SKM-1 (cell line): ENCODE measurements around the gene LLPH.

Experiments
- DNase-seq: peaks from one replicate; lab custom pipeline; 2025; ENCODE audit not compliant: unreplicated experiment; lab: John Stamatoyannopoulos, UW

The LLPH gene

GRCh38 chr12:66103016-66103913 is 27.3 kb downstream of the LLPH start:
- no peak for DNase-seq

DNA sequence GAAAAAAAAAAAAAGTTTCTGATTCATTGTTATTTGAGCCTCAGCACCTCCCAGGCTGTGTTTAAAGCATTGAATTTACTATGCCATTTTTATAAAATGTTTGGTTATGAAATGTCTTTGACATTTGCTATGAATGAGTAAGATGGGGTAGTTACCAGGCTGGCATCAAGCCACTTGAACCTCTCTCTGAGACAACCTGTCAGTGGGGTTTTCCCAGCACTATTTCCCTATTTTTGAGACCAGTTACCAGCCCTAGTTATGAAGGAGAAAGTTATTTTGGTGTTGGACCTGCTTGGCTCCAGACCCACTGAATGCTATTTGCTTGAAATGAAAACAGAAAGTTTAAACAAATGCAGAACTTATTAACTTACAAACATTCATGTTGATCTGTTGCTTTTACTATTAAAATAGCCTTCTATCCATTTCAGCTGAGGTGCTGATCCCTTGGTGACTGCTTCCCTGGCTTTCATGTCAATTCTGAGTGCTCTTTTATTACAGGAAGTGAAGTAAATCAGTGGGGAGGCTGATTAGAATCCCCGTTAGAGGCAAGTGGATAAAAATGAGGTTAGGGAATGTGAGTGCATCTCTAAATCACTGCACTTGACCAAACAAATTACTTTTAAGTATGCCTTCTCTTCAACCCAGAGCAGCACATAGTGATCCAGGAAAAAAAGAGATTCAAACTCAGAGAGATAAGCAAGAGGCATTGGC is 37.8 kb downstream of the LLPH start:
- DNase-seq, result no peak

DNA sequence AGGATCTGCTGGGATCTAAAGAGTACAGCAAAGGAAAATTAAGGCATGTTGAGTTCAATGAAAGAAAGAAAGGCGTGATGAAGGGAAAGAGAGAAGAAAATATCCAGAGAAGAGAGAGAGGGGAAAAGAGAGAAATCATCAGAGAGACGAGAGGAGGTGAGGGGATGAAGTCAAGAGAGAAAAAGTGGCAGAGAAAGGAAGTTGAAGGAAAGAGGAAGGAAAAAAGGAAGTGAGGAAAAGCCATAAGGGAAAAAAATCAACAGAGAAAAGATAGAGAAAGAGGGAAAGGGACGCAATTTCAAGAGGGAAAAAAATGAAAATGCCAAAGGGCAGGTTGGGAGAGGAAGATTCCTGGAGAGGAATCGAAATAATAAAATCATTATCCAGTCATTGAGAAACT is 40.4 kb downstream of the LLPH start:
- no peak for DNase-seq

DNA sequence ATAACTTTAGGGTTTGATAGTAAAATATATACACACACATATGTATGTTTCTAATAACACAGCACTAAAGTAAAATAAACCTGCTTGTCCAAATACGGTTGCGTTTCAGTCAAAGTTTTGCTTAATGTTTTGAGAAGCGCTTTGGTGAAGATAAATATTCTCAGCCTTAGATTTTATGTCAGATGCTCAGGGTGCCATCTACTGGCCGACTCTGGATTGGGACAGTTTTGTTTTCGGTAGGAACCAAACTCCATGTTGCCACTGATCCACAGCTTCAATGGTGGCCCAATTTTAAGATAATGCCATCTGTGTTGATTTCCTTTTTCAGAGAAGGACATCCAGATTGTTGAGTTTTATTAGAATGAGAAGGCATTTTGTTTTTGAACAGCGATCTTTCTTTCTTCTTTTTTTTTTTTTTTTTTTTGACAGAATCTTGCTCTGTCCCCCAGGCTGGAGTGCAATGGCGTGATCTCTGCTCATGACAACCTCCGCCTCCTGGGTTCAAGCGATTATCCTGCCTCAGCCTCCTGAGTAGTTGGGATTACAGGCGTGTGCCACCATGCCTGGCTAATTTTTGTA is 43.1 kb downstream of the LLPH start:
- DNase-seq, result peak; percentile 6

DNA sequence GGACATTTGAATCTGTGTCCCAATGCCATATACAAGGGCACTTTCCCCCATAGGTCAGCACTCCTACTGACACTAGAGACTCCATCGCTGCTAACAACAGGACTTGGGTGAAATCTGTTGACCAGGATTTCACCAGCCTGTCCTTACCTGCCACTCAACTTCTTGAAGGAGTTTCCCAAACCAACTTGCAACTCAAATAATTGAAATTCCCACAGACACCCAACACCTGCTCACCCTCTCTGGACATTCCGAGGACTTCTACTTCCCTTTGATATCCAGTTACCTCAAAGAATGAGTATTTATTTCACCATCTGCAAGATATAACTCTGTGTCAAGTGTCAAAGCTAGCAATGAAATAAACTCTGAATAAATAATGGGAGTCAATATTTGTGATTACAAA is 44.6 kb downstream of the LLPH start:
- DNase-seq, result no peak

- DNase-seq, result no peak
Measured at GRCh38 chr12:66085213-66085612, 45.3 kb downstream of the LLPH start.

DNA sequence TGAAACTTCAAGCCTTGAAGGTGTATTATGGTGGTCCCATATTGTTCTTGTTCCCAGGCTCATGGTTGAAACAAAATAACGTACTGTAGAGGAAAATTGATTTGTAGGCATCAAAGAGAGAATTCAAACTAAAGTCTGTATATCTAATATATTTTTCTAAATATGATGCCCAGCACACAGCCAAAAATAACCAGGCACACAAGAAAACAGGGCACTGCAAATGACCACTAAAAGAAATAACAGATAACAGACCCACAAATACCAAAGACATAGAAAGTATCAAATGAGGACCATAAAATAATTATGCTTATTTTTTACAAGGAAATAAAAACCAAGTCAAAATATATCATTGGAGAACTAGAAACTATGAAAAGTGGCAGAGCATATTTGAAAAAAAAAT is 46.8 kb downstream of the LLPH start:
- no peak for DNase-seq

DNA sequence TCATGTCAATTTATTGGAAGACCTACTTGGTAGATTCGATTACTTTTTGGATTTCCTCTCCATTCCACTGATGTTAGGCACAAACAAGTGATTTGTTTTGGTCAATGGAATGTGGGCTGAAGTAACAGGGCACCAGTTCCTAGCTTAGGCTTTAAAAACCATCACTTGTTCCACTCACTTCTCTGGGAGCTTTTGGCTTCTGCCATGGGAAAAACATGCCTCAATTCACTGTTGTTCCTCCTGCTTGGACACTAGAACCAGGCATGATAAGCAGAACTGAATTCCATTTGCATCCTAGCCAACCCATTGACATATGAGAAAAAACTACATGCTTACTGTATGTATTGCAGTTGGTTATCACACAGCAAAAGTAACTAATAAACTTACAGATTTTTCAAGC is 47.8 kb downstream of the LLPH start:
- no peak for DNase-seq

- no peak for DNase-seq
Measured at GRCh38 chr12:66080791-66081190, 49.8 kb downstream of the LLPH start.

GRCh38 chr12:66077542-66077941 is 53.0 kb downstream of the LLPH start:
- DNase-seq, result no peak

GRCh38 chr12:66074561-66074960 is 56.0 kb downstream of the LLPH start:
- DNase-seq, result no peak

- DNase-seq, result no peak
Measured at GRCh38 chr12:66072566-66072965, 58.0 kb downstream of the LLPH start.

GRCh38 chr12:66072135-66072534 is 58.4 kb downstream of the LLPH start:
- peak; percentile 7 for DNase-seq

GRCh38 chr12:66071549-66071948 is 59.0 kb downstream of the LLPH start:
- peak; percentile 3 for DNase-seq

GRCh38 chr12:66070378-66071120 is 60.0 kb downstream of the LLPH start:
- no peak for DNase-seq

DNA sequence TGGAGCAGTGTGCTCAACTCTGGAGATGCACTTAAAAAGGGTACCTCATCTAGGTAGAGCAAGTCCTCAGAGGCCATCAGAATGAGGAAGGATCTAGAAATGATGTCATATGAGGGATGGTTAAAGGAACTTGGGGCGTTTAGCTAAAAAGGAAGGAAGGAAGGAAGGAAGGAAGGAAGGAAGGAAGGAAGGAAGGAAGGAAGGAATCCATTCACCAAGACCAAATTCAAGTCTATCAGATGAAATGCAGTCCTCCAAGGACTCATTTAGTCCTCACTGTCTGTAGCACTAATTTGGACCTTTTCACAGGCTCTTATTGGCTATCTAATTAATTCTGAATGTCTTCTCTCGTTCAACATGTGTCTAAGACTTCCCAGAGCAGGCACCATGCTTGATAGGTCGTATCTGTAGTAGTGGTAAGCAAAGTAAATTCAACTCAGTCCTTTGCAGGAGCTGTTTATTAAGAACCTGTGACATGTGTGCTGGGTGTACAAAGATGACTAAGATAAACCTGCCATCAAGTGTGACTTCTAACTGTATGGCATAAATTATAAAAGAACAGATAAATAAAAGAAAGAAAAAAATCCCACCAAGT is 63.5 kb downstream of the LLPH start:
- DNase-seq, result peak; percentile 2
